Neural progenitor cell (in vitro differentiated cells): ENCODE results near the gene HABP4.

Source experiments
- CTCF ChIP-seq: fragments of 200-600 bp; sonication (generic); IDR thresholded peaks from 2 replicates; pipeline ENCODE4 v1.5.1; 2017; ENCODE audit warnings: antibody characterized with exemption, mild to moderate bottlenecking
- EZH2 ChIP-seq: fragments of 200-600 bp; sonication (generic); IDR thresholded peaks from 2 replicates; pipeline ENCODE4 v1.6.1; 2017; ENCODE audit warnings: antibody characterized with exemption, mild to moderate bottlenecking, moderate library complexity
- EZH2phosphoT487 ChIP-seq: fragments of 200-600 bp; sonication (generic); IDR thresholded peaks from 2 replicates; pipeline ENCODE4 v1.6.1; 2017; ENCODE audit warnings: antibody characterized with exemption

- no peak for TF ChIP-seq CTCF
- no peak for TF ChIP-seq EZH2
- TF ChIP-seq EZH2phosphoT487, result no peak
These were observed 69.8 kb downstream of the HABP4 start for GRCh38 chr9:96519787-96520186.
